Activated CD4-positive, CD25-positive, alpha-beta regulatory T cell treated with anti-CD3 and anti-CD28 coated beads, Interleukin-2, amount 50 U/mL, for 24 hours (primary cell): ENCODE results near the gene CCDC137.

Experiments
- ATAC-seq, 2 donors: fragments of 150-1000 bp; cut with Tn5 transposase; one replicate each; pipeline ENCODE4 v1.10.0; 2021; ENCODE audit warnings: mild to moderate bottlenecking in 1 of 2, moderate library complexity in 1 of 2

Gene CCDC137

GRCh38 chr17:81702934-81703746 is 36.6 kb downstream of the CCDC137 start, which contains the start of gene MRPL12:
Gene MRPL12 (plus strand): TSS chr17:81703367. CDS start chr17:81703502, 135 bp downstream.
- ATAC-seq: peak; percentile 92 to 93

- peak; percentile 2 to 7 for ATAC-seq
Measured at GRCh38 chr17:81703747-81704654, 37.5 kb downstream of the CCDC137 start.

GRCh38 chr17:81705518-81706231 is 39.1 kb downstream of the CCDC137 start:
- no peak for ATAC-seq

- ATAC-seq: no peak
Measured at GRCh38 chr17:81706232-81706611, 39.7 kb downstream of the CCDC137 start.

GRCh38 chr17:81706757-81707624 is 40.5 kb downstream of the CCDC137 start:
- no peak for ATAC-seq

- no peak for ATAC-seq
Measured at GRCh38 chr17:81707725-81708646, 41.4 kb downstream of the CCDC137 start.

GRCh38 chr17:81708739-81709185 is 42.2 kb downstream of the CCDC137 start:
- ATAC-seq: no peak

GRCh38 chr17:81710514-81711308 is 44.2 kb downstream of the CCDC137 start:
- no peak for ATAC-seq

- peak; percentile 88 to 89 for ATAC-seq
Measured at GRCh38 chr17:81711814-81712467, 45.4 kb downstream of the CCDC137 start, which contains the start of gene SLC25A10. Gene SLC25A10 (plus strand): TSS chr17:81712284. CDS start chr17:81712427, 143 bp downstream.

- ATAC-seq: peak in 1 of 2 donors; percentile 5
Measured at GRCh38 chr17:81712468-81713003, 46.0 kb downstream of the CCDC137 start.

- no peak for ATAC-seq
Measured at GRCh38 chr17:81713004-81713555, 46.5 kb downstream of the CCDC137 start.

- no peak for ATAC-seq
Measured at GRCh38 chr17:81713556-81714411, 47.2 kb downstream of the CCDC137 start.

- no peak for ATAC-seq
Measured at GRCh38 chr17:81714412-81715106, 48.0 kb downstream of the CCDC137 start.

- no peak for ATAC-seq
Measured at GRCh38 chr17:81715107-81715871, 48.8 kb downstream of the CCDC137 start.

GRCh38 chr17:81715872-81716673 is 49.5 kb downstream of the CCDC137 start:
- no peak for ATAC-seq
